GM21619 (cell line): ENCODE data around the gene TNIK.
"Not testable (repeated sequence)": the region's sequence is repeated elsewhere in the genome, so short reads cannot be mapped to it uniquely, and the experiment has no call there.

Experiments used
- ATAC-seq: cut with Tn5 transposase; IDR thresholded peaks from one replicate; pipeline ENCODE4 v1.9.1; 2021; ENCODE audit not compliant: unreplicated experiment

The TNIK gene

DNA sequence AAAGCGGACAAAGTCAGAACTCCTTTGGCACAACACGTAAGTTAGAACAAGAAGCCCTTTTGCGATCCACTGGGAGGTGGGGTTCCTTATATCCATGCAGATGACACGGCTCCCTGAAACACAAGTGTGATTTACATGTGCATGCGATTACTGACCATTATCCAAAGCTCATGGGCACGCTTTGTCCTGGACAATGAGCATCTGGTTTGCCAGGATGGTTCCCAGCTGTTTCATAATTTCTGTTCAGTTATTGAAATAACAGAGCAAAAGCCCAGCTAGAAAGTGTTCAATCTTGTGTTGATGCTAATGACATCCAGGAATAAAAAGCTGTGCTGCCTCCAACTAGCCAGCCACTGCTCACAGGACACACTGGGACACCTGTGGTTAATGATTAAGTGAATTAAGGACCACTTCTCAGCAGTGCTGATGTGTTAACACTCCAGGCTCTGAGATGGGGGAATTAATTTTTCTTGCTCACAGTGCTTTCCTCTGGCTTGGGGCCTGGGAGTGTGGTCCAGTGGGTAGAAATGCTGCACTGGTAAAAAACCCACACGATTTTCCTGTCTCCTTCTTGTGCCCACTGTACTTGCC lies 310.6 kb downstream of the TNIK start:
- ATAC-seq, result no peak

DNA sequence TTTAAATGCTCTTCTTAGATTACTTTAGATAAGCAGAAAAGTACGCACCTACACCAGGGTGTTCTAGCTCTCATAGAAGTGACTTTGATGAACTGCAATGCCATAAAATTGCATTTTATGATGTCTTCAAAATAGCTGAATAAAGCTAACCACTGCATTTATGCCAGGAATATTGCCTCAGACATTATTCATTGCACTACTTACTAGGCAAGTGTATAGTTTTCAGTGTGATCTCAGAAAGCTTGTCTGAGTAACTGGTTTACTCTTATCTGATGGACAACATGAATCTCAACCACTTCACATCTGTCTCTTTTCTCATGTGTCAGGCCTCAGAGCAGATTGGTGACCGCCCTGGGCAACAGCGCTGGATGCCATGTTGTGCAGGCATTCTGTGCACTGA lies 314.4 kb downstream of the TNIK start:
- ATAC-seq, result no peak

DNA sequence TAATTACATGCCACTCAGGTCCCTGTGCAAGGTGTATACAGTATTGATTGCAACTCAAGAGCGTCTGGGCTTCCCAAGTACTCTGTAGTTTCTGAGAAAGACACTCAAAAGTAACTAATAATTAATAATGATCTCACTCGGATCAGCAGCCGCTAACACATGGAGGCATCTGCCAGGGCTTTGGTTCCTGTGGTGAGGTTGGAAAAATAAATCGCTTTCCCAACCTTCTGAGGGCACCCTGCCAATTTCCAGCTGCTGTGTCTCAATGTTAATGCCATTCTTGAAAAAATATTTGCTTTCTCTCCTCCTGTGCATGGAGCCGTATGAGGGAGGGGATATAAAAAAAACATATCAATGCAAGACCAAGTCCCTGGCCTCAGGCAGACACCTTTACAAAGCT lies 317.2 kb downstream of the TNIK start:
- ATAC-seq, result no peak

DNA sequence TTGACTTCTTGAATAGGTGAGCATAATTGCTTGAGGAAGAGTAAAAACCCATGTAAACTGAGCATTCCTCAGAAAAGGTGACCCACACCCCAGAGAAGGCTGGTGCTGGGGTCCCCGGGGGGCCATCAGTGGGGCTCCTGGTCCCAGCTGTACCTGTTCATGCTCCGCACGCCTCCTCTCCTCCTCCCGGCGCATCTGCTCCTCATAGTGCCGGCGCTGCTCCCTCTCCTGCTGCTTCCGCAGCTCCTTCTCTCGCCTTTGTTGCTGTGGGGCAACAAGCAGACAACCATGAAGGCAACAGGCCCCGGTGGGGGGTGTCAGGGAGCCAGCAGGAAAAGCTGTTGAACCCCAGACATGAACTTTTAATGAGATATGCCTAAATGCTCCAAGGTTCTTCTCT lies 320.0 kb downstream of the TNIK start:
- no peak for ATAC-seq

DNA sequence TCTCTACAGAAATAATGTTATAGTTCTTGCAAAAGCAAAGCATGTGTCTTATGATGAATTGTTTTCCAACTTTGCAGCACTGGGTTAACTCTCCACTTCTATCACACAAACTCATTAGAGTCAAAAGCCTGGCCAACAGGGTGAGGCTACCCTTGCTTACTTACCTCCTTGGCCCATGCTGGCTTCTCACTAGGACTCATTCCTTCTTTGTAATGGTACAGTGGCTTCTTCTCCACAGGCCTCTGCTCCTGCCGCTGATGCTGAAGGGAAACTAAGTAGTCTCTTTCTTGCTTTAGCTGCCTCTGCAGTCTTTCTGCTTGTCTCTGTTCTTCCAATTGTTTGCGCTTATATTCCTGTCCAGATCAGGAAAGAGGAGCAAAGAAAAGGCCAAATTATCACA lies 322.2 kb downstream of the TNIK start:
- ATAC-seq, result no peak

DNA sequence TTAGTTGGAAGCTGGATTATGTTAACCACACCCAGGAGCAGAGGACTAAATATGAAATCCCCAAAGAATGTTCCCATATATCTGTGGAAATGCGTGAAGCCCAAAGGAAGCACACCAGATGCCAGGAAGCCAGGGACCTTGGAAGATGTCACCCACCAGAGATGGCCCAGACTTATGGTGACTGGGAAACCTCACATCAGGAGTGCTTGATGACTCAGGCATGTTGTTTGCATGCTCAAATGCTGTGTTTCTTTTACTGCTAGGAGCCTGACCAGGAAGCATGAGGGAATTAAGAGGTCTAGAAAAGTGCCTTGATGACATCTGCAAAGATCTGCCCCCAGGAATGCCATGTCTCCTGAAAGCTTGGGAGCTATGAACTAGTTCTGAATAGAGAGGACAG lies 324.7 kb downstream of the TNIK start:
- ATAC-seq, result no peak

DNA sequence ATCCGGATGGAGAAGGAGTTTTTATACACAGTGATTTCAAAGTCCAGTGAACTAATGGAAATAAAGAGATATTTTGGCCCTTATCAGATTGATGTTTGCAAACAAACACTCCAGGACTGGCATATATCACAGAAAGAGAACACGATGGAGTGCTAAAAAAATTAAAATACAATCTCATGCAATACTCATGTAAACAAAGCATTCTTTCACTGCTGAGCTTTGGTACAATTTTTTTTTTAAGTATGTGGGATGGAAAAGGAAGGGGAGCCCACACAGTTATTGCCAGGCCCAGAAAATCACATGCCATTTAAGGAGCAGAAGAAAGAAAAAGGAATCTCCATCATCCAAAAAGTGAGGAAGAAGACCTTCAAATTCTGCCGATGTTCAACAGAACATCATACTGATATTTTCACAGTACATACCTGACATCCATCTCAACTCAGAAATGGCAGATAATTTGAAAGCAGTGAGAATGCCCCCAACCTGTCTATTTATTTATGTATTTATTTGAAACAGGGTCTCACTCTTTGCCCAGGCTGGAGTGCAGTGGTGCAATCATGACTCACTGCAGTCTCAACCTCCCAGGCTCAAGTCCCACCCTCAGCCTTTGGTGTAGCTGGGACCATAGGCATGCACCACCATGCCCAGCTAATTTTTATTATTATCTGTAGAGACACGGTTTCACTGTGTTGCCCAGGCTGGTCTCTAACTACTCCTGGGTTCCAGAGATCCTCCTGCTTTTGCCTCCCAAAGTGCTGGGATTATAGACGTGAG lies 326.2 kb downstream of the TNIK start:
- no peak for ATAC-seq

DNA sequence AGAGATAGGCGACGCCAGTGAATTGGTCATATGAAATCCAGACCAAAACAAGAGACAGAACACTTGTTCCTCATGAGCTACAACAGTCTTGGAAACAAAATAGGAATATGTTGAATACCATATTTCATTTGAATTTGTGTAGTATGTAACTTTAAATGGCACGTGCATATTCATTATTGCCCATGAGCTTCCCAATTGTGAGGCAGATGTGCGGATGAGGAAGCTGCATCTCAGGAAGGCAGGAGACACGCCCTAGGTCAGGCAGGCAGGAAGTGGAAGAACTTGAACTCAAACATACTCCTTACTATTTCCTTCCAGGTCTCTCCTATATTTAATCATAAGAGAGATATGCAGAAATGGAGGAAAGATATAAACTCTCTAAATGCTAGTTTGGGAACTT lies 326.9 kb downstream of the TNIK start:
- no peak for ATAC-seq

DNA sequence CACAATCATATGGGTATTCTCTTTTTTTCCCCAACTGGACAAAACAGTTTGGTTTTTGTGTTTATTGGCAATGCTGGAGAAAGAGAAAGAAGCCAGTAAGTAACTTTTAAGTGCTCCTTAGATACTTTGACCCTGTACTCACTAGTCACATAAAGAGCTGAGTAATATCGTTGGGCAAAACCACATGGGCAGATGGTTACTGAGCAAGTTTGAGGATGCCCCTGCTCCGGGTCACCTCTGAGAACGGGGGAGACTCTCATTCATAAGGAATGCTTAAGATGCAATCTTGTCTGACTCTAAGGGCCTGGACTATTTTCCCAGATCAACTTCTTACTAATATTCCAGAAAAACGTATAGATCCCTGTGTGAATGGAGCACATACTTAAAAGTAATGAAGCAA lies 327.3 kb downstream of the TNIK start:
- ATAC-seq, result no peak

DNA sequence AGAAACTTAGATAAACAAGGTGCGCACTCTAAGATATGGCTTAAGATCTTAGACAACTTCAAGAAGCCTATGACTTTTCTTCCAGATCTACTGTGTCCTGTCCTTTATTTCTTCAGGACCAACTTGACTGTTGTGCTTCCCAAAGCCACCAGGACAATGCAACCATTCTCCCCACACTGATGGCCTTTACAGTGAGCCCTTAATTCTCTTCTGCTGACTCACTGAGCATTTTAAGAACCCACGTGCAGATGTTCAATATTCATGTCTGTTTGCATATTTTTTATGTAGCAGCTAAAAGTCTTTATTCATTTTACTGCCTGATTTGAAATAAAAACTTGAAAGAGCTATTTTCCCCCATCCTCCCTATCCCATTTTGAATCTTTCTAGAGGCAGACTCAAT lies 330.4 kb downstream of the TNIK start:
- ATAC-seq, result no peak

DNA sequence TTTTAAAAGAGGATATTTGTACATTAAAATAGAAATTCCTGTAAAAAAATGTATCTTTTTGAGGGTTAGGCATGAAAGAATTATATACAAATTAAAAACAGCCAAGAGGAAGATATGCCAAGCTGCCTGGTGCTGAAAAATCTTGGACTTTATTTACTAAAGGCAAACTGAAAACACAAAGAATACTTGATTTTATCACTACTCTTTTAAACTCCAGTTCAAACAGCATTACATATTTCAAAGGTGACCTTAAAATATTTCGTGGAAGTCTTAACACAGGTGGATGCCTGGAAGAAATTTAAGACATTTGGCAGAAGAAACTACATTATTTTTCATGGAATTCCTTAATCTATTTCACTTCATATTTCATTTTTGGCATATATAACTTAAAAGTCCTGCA lies 332.6 kb downstream of the TNIK start:
- no peak for ATAC-seq

DNA sequence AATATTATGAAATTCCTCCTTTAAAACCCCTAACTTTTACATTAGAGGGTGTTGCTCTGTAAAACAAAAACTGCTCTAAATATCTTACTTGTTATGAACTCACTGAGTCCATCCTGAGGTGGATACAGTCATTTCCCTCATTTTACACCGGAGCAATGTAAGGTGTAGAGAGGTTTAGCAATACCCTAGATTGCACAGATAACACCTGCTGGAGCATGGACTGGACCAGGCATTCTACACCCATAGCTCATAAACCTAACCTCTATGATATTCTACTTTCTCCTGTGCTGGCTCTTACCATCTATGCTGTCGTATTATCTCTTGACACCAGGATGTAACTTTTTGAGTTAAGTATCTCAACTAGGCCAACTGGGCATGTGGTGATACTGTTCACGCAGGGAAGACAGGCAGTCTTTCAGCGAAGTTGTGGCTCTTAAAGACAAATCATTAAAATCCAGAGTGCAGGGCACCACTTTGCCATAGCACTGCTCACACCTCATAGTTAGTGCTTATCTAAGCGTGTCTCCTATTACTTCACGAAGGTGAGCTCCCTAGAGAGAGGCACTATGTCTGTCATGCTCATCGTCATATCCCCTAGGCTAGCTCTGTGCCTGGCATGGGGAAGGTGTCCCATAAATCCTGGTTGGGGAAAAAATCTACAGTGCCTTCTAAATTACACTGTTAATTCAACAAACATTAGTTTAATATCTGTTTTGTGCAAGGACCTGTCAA lies 333.6 kb downstream of the TNIK start:
- ATAC-seq, result no peak

DNA sequence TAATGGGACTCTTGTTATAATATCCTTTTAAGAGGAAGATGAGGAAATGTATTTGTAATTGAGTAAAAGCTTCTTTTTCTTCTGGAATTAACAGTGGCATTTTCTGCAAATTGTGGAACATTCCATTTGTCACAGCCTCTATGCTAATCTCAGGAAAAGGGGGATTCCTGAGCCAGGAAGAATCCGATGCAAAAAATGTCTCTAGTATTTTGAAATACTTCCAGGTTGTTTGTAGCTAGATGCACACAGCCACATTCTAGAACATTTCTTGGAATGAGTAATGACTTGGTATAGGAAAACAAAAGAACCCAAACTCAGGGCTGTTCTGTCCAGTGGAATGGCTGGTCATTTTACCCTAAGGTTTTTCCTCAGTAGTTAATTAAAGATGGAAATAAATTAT lies 335.2 kb downstream of the TNIK start:
- ATAC-seq, result no peak

DNA sequence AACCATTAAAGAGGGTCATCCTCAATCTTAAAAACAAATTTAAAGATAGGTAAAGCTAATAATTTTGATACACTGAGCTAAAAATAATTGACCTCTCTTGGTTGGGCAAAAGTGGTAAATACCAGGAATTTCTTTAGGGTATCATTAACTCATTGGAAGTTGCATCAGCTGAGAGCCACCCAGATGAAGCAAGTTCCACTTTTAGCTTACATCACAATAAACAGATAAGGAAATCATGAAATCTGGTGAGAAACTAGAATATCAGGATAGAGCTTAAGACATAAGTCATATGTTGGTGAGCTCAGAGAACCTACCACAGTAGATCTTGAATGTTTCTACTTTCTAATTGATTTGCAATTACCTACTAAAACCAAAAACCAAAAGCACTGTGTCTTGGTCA lies 336.3 kb downstream of the TNIK start:
- ATAC-seq, result no peak

DNA sequence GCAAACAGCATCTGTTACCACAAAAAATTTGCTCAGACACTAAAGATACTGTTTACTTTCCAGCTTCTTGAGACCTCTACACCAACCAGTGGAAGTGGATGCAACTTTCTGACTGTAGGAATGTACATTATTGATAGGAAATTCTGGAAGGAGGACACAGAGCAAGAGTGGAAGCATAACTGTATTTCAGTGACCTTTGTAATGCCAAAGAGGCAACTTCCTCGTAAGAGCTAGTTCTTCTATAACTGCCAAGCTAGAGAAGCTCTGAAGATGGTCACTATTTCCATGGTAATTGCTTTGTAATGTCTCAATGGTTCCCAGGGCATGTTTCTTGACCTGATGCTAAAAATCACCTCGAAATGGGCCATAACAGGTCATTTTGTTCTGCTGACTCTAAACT lies 337.3 kb downstream of the TNIK start:
- ATAC-seq, result no peak

DNA sequence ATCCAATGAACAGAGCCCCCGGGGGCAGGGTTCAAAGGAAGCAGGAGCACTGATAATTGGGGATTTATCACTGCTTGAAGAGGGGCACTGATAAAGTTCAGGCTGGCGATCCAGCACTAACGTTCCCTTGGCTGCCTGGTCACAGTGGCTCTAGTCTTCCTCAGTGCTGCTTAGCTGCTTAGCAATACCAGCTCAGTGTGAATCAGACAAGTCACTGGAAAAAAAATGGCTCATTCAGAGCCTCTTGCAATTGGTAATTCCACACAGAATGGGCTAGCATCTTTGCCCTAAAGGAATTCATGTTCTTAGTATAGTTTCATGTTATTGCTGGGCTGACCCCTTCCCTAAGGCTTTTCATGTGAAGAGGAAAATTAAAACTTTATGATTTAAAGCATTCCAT lies 338.0 kb downstream of the TNIK start:
- ATAC-seq, result no peak

DNA sequence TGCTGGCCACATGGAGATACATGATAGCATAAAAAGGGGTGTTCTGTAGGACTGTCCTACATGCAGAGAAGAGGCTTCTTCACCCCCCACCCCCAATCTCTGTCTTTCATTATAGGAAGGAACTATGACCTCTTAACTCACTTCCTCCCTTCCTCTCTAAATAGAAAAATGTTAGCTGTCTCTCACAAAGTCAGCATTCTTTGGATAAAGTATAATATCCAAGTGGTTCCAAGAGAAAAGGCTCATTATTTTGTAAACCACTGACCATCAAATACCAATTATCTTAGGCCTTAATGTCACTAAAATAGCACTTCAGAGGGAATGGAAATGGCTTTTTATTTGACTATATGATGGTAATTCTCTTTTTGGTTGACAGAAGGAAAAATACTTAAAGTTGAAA lies 338.4 kb downstream of the TNIK start:
- ATAC-seq, result no peak

DNA sequence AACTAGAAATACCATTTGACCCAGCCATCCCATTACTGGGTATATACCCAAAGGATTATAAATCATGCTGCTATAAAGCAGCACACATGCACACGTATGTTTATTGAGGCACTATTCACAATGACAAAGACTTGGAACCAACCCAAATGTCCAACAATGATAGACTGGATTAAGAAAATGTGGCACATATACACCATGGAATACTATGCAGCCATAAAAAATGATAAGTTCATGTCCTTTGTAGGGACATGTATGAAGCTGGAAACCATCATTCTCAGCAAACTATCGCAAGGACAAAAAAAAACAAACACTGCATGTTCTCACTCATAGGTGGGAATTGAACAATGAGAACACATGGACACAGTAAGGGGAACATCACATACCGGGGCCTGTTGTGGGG lies 340.8 kb downstream of the TNIK start:
- ATAC-seq, result not testable (repeated sequence)

DNA sequence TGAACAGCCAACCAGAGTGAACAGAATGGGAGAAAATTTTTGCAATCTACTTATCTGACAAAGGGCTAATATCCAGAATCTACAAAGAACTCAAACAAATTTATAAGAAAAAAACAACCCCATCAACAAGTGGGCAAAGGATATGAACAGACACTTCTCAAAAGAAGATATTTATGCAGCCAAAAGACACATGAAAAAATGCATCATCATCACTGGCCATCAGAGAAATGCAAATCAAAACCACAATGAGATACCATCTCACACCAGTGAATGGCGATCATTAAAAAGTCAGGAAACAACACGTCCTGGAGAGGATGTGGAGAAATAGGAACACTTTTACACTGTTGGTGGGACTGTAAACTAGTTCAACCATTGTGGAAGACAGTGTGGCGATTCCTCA lies 341.2 kb downstream of the TNIK start:
- ATAC-seq, result not testable (repeated sequence)

DNA sequence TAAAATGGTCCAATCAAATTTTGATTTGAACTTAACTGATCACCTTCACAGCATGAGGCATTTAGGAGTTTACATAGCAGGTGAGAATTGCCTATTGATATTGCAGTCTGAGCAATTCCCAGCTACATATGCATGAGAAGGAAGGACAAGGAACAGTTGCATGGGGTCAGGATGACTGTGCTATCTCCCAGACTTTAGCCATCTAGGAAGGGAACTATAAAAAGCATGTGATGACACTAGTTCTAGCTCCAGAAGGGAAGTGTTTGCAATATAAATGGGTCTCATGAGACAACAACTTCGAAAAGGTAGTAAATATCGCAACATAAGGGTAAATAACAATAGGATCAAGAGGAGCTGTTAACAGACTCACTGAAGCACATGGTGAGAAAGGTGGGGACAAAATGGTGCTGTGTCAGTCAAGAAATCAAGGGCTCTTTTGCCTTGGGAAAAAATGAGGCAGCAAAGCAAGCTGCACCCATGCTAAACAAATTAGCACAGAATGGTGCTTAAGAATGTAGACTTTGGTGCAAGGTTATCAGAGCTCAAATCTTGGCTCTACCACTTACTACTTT lies 343.3 kb downstream of the TNIK start:
- ATAC-seq, result no peak

DNA sequence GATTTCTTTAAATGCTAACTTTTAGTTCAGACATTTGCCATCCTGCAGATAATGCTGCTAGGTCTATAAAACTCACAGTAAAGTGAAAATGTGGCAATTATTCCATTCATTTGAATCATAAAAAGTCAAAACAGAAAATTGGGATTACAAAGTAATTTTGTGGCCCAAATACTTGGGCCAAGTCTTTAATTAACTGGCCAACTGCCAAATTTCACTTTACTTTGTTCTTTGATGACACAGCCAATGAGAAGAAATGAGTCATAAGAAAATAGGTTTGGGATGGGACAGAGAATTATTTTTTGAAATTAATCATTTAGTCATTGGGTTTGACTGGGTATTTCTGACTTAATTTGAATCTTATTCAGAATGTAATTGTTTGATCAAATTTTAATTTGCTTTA lies 343.8 kb downstream of the TNIK start:
- no peak for ATAC-seq

DNA sequence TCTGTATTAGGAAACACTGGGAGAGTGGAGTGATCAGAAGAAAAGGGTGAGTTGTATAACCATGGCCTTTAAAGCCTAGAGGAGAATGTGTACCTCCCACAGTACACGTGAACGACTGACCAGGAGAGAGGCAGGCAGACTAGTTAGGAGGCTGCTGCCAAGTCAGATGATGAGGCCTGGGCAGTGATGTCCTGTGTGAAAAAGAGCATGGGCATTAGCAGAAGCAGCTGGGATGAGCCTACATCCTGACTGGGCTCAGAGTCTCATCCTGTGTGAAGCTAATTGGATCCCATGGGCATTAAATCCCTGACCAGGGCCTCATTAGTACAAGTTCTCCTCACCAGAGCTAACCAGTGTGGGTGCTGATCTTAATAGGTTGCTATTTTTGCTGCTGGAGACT lies 344.5 kb downstream of the TNIK start:
- ATAC-seq, result no peak
